Astrocyte of the spinal cord (primary cell): ENCODE measurements around the gene NDUFAF2.
A peak's percentile ranks its signal among the peaks of the same experiment; 100 is the strongest.
"Not testable (repeated sequence)": the region's sequence is repeated elsewhere in the genome, so short reads cannot be mapped to it uniquely, and the experiment has no call there.

Source experiments
- DNase-seq: peaks from one replicate; pipeline ENCODE4 v3.0.0; 2011; ENCODE audit warnings: low read depth, low spot score
- H3K4me3 ChIP-seq: 2 replicates; pipeline ENCODE4 v1.5.1; 2011; ENCODE audit warnings: low read depth, mild to moderate bottlenecking, low read length, moderate library complexity
- in situ Hi-C: cut with HindIII; loops from 2 replicates; pipeline ENCODE4 v1.10.0; 2017; ENCODE audit warnings: low sequenced_read_pairs
- TF ChIP-seq, protein P1 (sequence below): IDR thresholded peaks from 2 replicates; pipeline ENCODE4 v1.5.1; 2012; ENCODE audit warnings: low read depth, mild to moderate bottlenecking, low read length, inconsistent platforms

The NDUFAF2 gene

DNA sequence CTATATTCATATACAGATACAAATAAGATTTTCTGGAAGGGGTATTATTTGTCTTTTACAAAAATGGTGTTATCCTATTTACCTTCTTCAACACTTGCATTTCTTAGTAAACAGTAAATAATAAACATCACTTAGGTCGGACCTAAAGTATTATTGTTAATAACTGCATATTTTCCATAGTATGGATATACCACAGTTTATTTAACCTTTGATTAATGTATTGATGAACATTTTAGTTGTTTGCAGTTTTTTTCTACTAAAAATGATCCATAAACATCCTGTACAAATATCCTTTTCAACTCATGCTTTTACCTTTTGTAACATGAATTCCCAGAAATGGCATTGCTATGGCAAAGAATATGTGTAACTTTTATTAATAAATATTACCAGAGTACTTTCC, 83.4 kb downstream of the NDUFAF2 start:
- DNase-seq = no peak
- in situ Hi-C loops = no loop called here
- TF ChIP-seq, protein P1, sequence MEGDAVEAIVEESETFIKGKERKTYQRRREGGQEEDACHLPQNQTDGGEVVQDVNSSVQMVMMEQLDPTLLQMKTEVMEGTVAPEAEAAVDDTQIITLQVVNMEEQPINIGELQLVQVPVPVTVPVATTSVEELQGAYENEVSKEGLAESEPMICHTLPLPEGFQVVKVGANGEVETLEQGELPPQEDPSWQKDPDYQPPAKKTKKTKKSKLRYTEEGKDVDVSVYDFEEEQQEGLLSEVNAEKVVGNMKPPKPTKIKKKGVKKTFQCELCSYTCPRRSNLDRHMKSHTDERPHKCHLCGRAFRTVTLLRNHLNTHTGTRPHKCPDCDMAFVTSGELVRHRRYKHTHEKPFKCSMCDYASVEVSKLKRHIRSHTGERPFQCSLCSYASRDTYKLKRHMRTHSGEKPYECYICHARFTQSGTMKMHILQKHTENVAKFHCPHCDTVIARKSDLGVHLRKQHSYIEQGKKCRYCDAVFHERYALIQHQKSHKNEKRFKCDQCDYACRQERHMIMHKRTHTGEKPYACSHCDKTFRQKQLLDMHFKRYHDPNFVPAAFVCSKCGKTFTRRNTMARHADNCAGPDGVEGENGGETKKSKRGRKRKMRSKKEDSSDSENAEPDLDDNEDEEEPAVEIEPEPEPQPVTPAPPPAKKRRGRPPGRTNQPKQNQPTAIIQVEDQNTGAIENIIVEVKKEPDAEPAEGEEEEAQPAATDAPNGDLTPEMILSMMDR = no peak

DNA sequence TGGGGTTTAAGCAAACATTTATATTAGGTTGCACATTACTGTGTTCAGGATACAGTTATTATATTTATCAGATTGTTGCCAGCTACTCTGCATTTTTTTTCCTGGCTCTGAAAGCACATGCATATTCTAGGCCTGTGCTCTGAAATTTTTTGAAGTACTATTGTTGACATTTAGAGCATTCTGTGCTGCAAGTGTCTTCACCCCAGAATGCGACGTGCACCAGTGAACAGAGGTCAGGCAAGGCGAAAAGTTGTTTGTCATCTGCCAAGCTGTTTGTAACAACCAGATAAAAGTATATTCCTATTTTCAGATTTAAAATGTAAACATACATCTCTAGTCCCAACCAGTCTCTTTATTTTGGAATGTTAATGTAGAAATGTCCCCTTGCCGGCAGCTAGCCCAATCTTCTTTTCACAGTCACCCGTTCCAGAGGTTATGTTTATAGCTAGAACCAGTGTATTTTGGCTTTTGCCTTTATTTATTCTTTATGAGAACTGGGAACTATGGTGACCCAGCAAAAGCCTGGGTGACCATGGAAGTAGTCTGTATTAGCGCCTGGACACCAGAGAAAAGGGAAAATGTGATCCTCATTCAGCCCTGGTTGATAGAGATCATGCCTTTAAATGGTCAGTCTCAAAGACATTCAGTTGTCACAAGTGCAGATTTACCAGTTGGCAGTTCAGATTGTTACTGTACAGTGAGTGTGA, 84.6 kb downstream of the NDUFAF2 start:
- in situ Hi-C loops = no loop called here
- no peak overlapping the region for H3K4me3 ChIP-seq
- no peak for DNase-seq
- TF ChIP-seq, protein P1 = no peak

More for the DNA sequence above, 83.4 kb downstream of the NDUFAF2 start:
- no peak overlapping the region for H3K4me3 ChIP-seq

DNA sequence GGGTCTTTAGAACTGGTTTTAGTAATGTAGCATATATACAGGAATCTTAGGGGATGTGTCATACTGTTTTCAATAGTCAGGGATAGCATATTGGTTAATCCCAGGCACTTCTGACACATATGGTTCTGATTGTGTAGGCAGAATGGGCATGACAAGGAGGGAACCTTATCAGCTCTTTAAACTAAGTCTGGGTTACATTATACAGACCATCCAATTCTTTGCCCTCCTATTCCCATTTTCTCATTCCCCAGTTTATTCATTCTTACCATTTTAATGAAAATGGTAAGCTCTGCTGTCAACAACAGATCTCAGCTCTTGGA, 85.1 kb downstream of the NDUFAF2 start:
- no peak for DNase-seq
- TF ChIP-seq, protein P1 = no peak
- in situ Hi-C loops = no loop called here
- H3K4me3 ChIP-seq = no peak overlapping the region

DNA sequence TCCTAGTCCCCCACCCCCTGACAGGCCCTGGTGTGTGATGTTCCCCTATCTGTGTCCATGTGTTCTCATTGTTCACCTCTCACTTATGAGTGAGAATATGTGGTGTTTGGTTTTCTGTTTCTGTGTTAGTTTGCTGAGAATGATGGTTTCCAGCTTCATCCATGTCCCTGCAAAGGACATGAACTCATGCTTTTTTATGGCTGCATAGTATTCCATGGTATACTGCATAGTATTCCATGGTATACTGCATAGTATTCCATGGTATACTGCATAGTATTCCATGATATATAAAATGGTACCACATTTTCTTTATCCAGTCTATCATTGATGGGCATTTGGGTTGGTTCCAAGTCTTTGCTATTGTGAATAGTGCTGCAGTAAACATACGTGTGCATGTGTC, 86.3 kb downstream of the NDUFAF2 start:
- H3K4me3 ChIP-seq, DNase-seq, in situ Hi-C loops: not testable (repeated sequence)

DNA sequence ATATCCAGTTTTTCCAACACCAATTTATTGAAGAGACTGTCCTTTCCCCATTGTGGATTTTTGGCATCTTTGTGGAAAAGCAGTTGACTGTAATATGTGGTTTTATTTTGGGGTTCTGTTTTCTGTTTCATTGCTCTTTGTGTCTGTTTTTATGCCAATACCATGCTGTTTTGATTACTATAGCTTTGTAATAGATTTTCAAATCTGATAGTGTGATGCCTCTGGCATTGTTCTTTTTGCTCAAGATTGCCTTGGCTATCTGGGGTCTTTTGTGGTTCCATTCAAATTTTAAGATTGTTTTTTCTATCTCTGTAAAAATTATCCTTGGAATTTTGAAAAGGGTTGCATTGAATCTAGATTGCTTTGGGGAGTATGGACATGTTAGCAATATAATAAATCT, 99.5 kb downstream of the NDUFAF2 start:
- TF ChIP-seq, protein P1 = no peak
- H3K4me3 ChIP-seq = no peak overlapping the region
- in situ Hi-C loops = no loop called here
- no peak for DNase-seq

DNA sequence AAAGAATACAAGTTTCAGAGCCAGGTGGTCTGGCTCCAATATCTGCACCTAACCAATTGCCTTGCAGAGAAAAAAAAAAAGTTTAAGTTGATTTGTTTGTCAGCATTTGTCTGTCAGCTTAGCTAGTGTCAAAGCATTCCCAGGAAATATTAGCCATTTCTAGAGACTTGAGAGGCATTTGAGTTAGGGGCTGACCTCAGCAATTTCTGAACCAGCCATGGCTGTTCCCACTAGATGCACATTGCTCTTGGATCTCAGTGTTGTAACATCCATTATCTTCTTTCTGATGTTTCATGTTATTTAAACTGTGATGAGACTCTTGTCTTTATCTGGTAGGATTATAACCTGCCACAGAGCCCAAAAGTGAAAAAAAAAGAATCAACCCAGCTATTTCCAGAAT, 102.3 kb downstream of the NDUFAF2 start:
- in situ Hi-C loops = no loop called here
- DNase-seq = no peak
- H3K4me3 ChIP-seq = no peak overlapping the region
- TF ChIP-seq, protein P1 = no peak

DNA sequence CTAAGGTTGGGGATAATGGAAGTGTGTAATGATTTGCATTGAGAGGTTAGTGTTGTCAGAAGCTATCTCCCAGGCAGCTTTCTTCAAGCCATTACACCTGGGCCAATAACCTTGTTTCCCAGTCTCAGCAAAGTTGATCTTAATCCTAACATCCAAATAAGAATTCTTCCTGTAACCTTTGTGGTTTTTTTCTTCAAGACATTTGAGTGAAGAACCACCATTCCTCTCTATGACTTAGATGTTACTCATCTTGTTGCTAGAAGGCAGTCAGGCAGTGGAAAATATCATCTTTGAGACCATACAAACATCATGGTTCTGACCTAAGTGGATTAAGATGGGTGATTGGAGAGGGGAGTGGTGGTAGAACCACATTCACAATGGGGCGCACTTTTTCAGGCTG, 103.5 kb downstream of the NDUFAF2 start:
- DNase-seq = peak; percentile 88
- H3K4me3 ChIP-seq = no peak overlapping the region
- TF ChIP-seq, protein P1 = no peak
- in situ Hi-C loops = no loop called here
